Esophagus (tissue), 2 donors: ENCODE measurements around the gene APBB2. TPM values are rescaled to one million over a fixed set of nuclear protein-coding genes. Genes with fewer than 3 reads are reported as not detected.
"Not testable (repeated sequence)": the region's sequence is repeated elsewhere in the genome, so short reads cannot be mapped to it uniquely, and the experiment has no call there.

Experiments used
- H3K27ac ChIP-seq, 2 donors: one replicate each; pipeline ENCODE4 v1.5.1; 2013; ENCODE audit warnings: low read depth in 2 of 2, mild to moderate bottlenecking in 2 of 2, inconsistent platforms in 1 of 2, low read length in 1 of 2, moderate library complexity in 1 of 2
- H3K27me3 ChIP-seq, 2 donors: one replicate each; pipeline ENCODE4 v1.6.1; 2013; ENCODE audit warnings: low read length in 2 of 2, control low read depth in 1 of 2, mild to moderate bottlenecking in 1 of 2; ENCODE audit not compliant: insufficient read depth in 2 of 2, control insufficient read depth in 1 of 2
- H3K36me3 ChIP-seq, 2 donors: one replicate each; pipeline ENCODE4 v1.6.1; 2013; ENCODE audit warnings: low read length in 1 of 2; ENCODE audit not compliant: control insufficient read depth in 2 of 2, insufficient read depth in 2 of 2
- H3K4me1 ChIP-seq, 2 donors: one replicate each; pipeline ENCODE4 v1.6.1; 2013; ENCODE audit warnings: low read length in 1 of 2; ENCODE audit not compliant: control insufficient read depth in 2 of 2, insufficient read depth in 2 of 2
- H3K4me3 ChIP-seq, 2 donors: one replicate each; pipeline ENCODE4 v1.5.1; 2013; ENCODE audit warnings: low read length in 2 of 2, mild to moderate bottlenecking in 2 of 2, low read depth in 1 of 2, moderate library complexity in 1 of 2
- H3K9me3 ChIP-seq, 2 donors: one replicate each; pipeline ENCODE4 v1.6.1; 2013; ENCODE audit warnings: mild to moderate bottlenecking in 2 of 2, low read depth in 1 of 2, low read length in 1 of 2, moderate library complexity in 1 of 2; ENCODE audit not compliant: control insufficient read depth in 2 of 2, insufficient read depth in 1 of 2
- WGBS, 2 donors: extraction: QIAGEN DNeasy Blood & Tissue Kit; methylation state at CpG; one replicate each; pipeline ENCODE4 v1.1.7; 2013; 5-methylcytosine and 5-hydroxymethylcytosine counted together
- polyA plus RNA-seq, 2 donors: library from polyadenylated mRNA; stranded (reverse); fragments of 200-250 nt; gene quantifications; one replicate each; pipeline ENCODE4 v1.2.3, GENCODE V29; 2013
- donor health status: healthy with polysubstance abuse.
- donor health status: Bipolar disorder and iron deficiency.

APBB2 gene
- polyA plus RNA-seq, 2 donors = 3.0 to 4.0 TPM

DNA sequence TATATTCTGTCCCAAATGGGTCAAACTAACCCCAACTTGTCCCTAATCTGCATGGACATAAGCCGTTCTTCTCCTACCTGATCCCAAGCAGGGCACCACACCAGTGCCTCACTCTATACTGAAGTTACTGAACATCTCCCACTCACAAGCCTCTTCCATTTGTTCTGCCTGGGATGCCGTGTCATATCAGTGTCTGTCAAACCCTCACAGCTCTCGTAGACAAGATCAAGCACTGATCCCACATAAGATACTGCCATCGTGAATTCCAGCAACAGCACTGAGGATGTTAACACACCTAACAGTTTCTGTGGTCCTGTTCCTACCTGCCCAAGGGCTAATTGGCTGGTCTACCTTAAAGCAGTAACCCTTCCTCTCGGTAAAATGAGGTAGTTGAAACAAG, 162.1 kb downstream of the APBB2 start:
- H3K27ac ChIP-seq = no peak overlapping the region
- 94 to 95% methylated on average over 5 of the region's 5 CpGs for WGBS, 2 donors
- H3K4me1 ChIP-seq = no peaks in the 10 kb centered on the region

DNA sequence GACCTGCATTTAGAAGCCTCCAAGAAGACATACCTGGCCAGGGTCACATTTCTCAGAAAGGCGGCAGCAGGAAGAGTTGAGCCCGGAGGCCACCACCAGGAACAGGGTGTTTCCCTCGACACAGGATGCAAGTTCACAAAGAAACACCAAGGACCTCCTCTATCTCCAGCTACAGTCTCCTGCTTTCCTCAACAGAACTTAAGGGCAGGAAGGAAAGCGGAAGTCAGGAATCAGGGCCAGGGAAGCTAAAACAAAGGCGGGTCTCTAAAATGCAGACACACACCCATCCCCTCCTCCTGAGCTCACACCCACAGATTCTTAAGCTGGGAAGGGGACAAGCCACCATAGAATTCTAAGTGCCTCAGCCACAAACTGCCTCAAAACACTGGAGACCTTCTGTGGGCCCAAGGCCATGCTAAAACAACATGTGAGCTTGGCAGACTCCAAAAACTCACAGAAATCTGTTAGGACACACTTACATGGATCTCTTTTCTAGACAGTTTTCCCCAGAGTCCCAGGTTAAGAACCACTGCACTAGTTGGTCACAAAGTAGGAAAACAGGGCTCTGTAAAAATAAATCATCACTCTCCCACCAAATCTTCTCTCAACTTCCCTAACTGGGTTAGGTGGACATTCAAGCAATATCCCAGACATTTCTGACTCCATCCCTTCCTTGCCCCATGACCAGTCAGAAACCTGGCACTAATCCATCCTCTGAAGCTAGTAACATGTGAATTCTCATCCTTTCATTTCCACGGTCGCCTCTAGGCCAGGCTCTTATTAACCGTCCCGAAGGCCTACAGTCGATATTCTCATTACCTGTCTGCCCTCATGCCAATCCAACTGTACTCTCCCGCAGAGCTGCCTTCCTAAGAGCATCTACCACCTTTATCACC, 163.2 kb downstream of the APBB2 start:
- no peak overlapping the region for H3K4me3 ChIP-seq
- H3K4me1 ChIP-seq = no peaks in the 10 kb centered on the region
- H3K9me3 ChIP-seq = no peaks in the 10 kb centered on the region
- H3K27ac ChIP-seq = no peak overlapping the region
- H3K36me3 ChIP-seq = no peaks in the 10 kb centered on the region
- WGBS, 2 donors = 88 to 89% methylated on average over 11 of the region's 11 CpGs
- H3K27me3 ChIP-seq = no peaks in the 10 kb centered on the region

More for the DNA sequence above, 162.1 kb downstream of the APBB2 start:
- Histone ChIP-seq H3K4me3 (no peak overlapping the region), H3K36me3 (no peaks in the 10 kb centered on the region), H3K27me3 (no peaks in the 10 kb centered on the region), H3K9me3 (no peaks in the 10 kb centered on the region)

DNA sequence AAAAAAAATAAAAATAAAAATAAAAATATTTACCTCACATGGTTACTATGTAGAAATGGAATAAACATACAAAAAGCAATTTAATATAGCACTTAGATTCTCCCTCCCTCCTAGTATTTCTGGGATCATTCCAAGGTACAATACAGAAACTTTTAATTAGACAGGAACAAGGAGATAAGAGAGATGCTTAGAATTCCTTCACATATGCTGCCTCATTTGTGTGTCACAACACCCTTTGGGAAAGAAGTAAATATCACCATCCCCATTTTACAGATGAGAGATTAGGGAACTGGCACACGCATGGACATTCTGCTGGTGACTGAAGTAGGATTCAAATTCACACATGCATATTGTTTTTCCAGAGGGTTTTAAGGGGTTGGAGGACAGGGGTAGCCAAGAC, 164.2 kb downstream of the APBB2 start:
- Histone ChIP-seq H3K27me3 (no peaks in the 10 kb centered on the region), H3K4me3 (no peak overlapping the region), H3K36me3 (no peaks in the 10 kb centered on the region), H3K9me3 (no peaks in the 10 kb centered on the region), H3K27ac (no peak overlapping the region), H3K4me1 (no peaks in the 10 kb centered on the region)
- 87 to 93% methylated on average over 1 of the region's 1 CpG for WGBS, 2 donors

DNA sequence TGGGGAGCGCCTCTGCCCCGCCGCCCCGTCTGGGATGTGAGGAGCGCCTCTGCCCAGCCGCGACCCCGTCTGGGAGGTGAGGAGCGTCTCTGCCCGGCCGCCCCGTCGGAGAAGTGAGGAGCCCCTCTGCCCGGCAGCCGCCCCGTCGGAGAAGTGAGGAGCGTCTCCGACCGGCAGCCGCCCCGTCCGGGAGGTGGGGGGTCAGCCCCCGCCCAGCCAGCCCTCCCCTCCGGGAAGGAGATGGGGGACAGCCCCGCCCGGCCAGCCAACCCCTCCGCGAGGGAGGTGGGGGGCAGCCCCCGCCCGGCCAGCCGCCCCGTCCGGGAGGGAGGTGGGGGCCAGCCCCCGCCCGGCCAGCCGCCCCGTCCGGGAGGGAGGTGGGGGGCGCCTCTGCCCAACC, 165.2 kb downstream of the APBB2 start:
- not testable (repeated sequence) for H3K9me3 ChIP-seq, H3K27me3 ChIP-seq, H3K4me3 ChIP-seq, H3K36me3 ChIP-seq, H3K4me1 ChIP-seq, H3K27ac ChIP-seq
- whole genome bisulfite sequencing, 2 donors = 92 to 96% methylated on average over 20 to 40 of the region's 40 CpGs

DNA sequence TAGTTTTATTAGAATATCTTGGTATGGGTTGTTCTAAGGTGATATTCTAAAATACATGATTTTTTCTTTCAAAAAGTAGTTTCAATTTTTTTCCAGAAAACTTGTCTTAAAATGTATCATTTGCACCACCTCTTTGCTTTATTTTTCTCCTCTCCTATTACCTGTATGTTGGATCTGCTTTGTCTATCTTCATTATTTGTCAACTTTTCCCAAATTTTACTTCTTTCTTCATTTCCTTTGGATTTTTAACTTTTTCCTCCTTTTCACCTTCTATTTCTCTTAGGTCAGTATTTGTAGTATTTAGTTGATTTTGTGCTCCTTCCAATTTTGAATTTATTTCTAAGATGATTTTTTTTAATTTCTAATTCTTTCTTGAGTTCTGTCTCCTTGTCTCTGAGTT, 169.6 kb downstream of the APBB2 start:
- H3K27ac ChIP-seq = no peak overlapping the region
- H3K4me3 ChIP-seq = no peak overlapping the region
- H3K36me3 ChIP-seq = no peaks in the 10 kb centered on the region
- H3K27me3 ChIP-seq = no peaks in the 10 kb centered on the region
- H3K4me1 ChIP-seq = no peaks in the 10 kb centered on the region
- no peaks in the 10 kb centered on the region for H3K9me3 ChIP-seq

DNA sequence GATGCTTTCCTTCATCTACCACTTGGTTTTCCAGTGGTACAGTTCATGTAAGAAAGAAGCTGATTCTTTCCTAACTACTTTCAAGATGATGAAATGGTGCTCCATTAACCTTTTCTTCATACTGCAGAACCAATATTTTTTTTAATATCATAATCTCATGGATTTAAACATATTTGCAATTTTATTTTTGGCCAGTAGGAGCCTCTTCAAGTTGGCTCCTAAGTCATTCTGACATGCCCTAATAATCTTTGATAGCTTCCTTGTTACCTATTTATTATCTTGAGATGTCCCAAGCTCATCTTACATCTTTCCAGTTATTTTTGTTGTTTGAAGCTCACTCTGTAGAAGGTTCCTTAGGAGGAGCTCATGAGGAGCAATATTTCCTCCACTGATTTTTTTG, 170.2 kb downstream of the APBB2 start:
- H3K4me3 ChIP-seq = no peak overlapping the region
- H3K36me3 ChIP-seq = no peaks in the 10 kb centered on the region
- H3K27me3 ChIP-seq = no peaks in the 10 kb centered on the region
- H3K4me1 ChIP-seq = no peaks in the 10 kb centered on the region
- no peak overlapping the region for H3K27ac ChIP-seq
- H3K9me3 ChIP-seq = no peaks in the 10 kb centered on the region

DNA sequence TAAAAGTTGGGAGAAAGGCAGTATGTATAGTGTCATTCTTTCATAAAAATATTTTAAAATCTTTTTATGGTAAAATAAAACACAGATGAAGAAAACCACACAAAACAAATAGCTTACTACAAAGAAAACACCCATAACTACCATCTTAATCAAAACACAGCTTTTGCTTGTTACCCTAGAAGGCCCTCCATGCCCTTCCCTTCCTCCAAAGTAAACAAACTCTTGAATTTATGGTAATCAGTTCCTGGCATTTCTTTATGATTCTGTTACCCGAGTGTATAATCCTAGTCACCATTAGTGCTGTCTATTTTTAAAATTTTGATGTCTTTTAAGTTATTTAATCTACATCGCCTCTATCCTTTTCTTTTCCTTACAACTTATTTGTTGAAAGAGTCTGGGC, 170.9 kb downstream of the APBB2 start:
- WGBS, 2 donors = 84 to 85% methylated on average over 2 of the region's 2 CpGs
- H3K36me3 ChIP-seq = no peaks in the 10 kb centered on the region
- H3K27ac ChIP-seq = no peak overlapping the region
- H3K4me3 ChIP-seq = no peak overlapping the region
- H3K9me3 ChIP-seq = no peaks in the 10 kb centered on the region
- no peaks in the 10 kb centered on the region for H3K4me1 ChIP-seq
- H3K27me3 ChIP-seq = no peaks in the 10 kb centered on the region

DNA sequence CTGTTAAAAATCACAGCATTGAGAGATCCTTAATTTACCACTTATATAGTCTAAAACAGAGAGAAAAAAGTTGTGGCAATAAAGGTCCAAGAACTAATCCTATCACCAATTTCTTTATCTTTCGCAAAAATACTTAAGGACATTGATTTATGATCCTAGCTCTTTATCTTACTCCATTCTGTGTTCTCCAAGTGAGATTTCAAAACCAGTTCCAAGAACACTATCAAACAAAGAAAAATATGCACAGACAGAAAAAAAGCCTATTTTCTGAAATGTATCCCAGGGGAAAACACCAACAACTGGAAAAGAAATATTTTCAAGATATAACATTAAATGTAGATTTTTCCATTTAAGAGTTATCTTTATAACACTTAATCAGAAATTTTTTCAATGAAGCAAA, 172.8 kb downstream of the APBB2 start:
- Histone ChIP-seq H3K4me1 (no peaks in the 10 kb centered on the region), H3K9me3 (no peaks in the 10 kb centered on the region), H3K4me3 (no peak overlapping the region), H3K36me3 (no peaks in the 10 kb centered on the region), H3K27me3 (no peaks in the 10 kb centered on the region), H3K27ac (no peak overlapping the region)
- 80 to 90% methylated on average over 1 of the region's 1 CpG for WGBS, 2 donors

DNA sequence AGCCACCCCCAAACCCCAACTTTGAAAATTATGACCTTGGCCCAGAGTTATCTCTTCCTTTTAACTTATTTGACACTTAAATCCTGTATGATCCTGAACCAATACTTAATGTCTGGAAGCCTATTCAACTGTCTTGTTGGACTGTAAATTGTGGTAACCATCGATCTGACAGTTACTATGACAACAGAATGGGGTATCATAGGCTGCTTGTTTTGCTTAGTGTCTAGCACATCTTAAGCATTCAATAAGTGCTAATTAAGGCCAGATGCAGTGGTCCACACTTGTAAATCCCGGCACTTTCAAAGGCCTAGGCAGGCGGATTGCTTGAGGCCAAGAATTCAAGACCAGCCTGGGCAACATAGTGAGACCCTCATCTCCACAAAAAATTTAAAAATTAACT, 175.0 kb downstream of the APBB2 start:
- no peaks in the 10 kb centered on the region for H3K27me3 ChIP-seq
- H3K27ac ChIP-seq = no peak overlapping the region
- WGBS, 2 donors = 97 to 98% methylated on average over 3 of the region's 3 CpGs
- no peaks in the 10 kb centered on the region for H3K36me3 ChIP-seq
- no peaks in the 10 kb centered on the region for H3K9me3 ChIP-seq
- no peak overlapping the region for H3K4me3 ChIP-seq
- no peaks in the 10 kb centered on the region for H3K4me1 ChIP-seq

DNA sequence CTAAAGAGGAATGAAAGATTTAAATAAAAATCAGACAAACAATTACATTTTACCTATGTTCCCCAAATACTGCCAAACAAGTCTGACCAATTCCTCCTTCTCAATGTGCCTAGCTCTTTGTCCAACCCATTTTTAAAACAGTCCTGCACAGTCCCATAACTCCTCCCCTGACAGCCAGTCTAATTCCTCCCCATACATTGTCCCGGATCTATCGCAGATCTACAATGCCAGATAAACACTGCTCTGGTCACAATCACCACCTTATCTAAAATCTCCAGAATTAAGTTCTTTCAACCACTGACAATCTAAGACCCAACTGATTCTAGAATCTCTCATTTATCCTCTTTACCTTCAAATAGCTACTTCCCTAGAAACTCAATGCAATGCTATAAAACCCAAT, 176.0 kb downstream of the APBB2 start:
- Histone ChIP-seq H3K9me3 (no peaks in the 10 kb centered on the region), H3K27ac (no peak overlapping the region), H3K4me3 (no peak overlapping the region), H3K4me1 (no peaks in the 10 kb centered on the region), H3K27me3 (no peaks in the 10 kb centered on the region), H3K36me3 (no peaks in the 10 kb centered on the region)
- 91 to 92% methylated on average over 2 of the region's 2 CpGs for whole genome bisulfite sequencing, 2 donors
